Lower leg skin (tissue), 4 donors: ENCODE data around the gene ADARB2. TPM values are rescaled to one million over a fixed set of nuclear protein-coding genes. Genes with fewer than 3 reads are reported as not detected.

Experiments
- DNase-seq, 2 donors: peaks; one replicate each; pipeline ENCODE4 v3.0.0-alpha.2; 2019; ENCODE audit warnings: low spot score in 2 of 2
- H3K4me3 ChIP-seq: fragments of 200-600 bp; sonication (generic); 2 replicates; pipeline ENCODE4 v1.5.1; 2017; ENCODE audit warnings: mild to moderate bottlenecking, low read depth; ENCODE audit not compliant: poor library complexity, severe bottlenecking
- POLR2A ChIP-seq, 2 donors: fragments of 450-650 bp; IDR thresholded peaks; one replicate each; pipeline ENCODE4 v1.6.1; 2016 to 2017; ENCODE audit warnings: antibody characterized with exemption in 2 of 2, mild to moderate bottlenecking in 1 of 2, moderate library complexity in 1 of 2
- WGBS, 2 donors: methylation state at CpG; one replicate each; pipeline ENCODE4 v1.1.5; 2018; 5-methylcytosine and 5-hydroxymethylcytosine counted together
- intact Hi-C: fragments of 100-400 bp; cut with DNase I; formaldehyde crosslinking; loops from one replicate; pipeline ENCODE4 v1.15.0; 2023; ENCODE audit warnings: low total_unique reads
- total RNA-seq, 4 donors: library from RNA; depleted of rRNA; stranded (reverse); fragments of >200 nt; gene quantifications; one replicate each; pipeline ENCODE4 v1.1.0, GENCODE V29; 2016
- TF ChIP-seq, protein P1 (sequence below), 3 donors: fragments of 450-650 bp; IDR thresholded peaks; one replicate each; pipeline ENCODE4 v1.5.1; 2016; ENCODE audit warnings: antibody characterized with exemption in 3 of 3, mild to moderate bottlenecking in 3 of 3, moderate library complexity in 2 of 3

Gene ADARB2
- total RNA-seq, 4 donors from 2014 or later, result 0.72 to 3.6 (median 1.8) TPM

DNA sequence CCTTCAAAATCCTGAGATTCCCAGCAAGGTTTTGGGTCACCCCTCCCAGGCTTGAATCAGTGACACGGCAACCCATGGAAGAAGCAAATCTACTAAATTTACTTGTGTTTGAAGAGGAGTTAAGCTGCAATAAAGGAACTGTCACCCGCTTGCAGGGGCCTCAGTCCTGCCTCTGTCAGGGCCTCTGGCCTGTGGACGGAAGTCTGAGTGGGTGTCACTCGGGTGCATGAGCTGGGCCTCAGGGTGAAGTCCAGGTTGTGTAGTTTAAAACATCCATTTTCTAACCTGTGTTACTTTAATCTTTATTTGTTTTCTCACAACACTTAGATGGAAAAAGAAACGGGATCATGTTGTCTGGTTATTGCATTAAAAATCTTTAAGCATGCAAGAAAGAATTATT, 234.9 kb downstream of the ADARB2 start:
- TF ChIP-seq POLR2A (IDR thresholded peaks at IDR 0.05), result no peak
- TF ChIP-seq, protein P1, sequence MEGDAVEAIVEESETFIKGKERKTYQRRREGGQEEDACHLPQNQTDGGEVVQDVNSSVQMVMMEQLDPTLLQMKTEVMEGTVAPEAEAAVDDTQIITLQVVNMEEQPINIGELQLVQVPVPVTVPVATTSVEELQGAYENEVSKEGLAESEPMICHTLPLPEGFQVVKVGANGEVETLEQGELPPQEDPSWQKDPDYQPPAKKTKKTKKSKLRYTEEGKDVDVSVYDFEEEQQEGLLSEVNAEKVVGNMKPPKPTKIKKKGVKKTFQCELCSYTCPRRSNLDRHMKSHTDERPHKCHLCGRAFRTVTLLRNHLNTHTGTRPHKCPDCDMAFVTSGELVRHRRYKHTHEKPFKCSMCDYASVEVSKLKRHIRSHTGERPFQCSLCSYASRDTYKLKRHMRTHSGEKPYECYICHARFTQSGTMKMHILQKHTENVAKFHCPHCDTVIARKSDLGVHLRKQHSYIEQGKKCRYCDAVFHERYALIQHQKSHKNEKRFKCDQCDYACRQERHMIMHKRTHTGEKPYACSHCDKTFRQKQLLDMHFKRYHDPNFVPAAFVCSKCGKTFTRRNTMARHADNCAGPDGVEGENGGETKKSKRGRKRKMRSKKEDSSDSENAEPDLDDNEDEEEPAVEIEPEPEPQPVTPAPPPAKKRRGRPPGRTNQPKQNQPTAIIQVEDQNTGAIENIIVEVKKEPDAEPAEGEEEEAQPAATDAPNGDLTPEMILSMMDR (IDR thresholded peaks at IDR 0.05), result no peak
- 69 to 84% methylated on average over 5 of the region's 5 CpGs for WGBS, 2 donors
- intact Hi-C loops, result no loop called here
- H3K4me3 ChIP-seq, result no peak overlapping the region
- DNase-seq, result no peak

DNA sequence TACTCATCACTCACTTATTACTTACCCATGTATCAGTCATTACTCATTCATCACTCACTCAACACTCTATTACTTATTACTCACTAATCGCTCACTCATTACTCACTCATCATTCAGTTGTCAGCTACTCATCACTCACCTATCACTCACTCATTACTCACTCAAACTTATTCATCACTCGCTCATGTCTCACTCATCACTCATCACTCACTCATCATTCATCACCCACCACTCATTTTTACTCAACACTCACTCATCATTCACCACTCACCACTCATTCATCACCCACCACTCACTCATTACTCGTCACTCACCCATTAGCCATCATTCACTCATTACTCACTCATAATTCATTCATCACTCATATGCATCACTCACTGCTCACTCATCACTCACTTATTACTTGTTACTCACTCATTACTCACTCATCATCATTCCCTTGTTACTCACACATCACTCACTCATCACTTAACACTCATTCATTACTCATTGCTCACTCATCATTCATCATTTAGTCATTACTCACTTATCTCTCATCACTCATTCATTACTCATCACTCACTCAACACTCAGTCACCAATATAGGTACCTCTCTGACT, 237.9 kb downstream of the ADARB2 start:
- TF ChIP-seq POLR2A (IDR thresholded peaks at IDR 0.05), result no peak
- TF ChIP-seq, protein P1 (IDR thresholded peaks at IDR 0.05), result no peak
- 85 to 89% methylated on average over 3 of the region's 3 CpGs for WGBS, 2 donors
- no peak for DNase-seq
- intact Hi-C loops, result no loop called here
- H3K4me3 ChIP-seq, result no peak overlapping the region

DNA sequence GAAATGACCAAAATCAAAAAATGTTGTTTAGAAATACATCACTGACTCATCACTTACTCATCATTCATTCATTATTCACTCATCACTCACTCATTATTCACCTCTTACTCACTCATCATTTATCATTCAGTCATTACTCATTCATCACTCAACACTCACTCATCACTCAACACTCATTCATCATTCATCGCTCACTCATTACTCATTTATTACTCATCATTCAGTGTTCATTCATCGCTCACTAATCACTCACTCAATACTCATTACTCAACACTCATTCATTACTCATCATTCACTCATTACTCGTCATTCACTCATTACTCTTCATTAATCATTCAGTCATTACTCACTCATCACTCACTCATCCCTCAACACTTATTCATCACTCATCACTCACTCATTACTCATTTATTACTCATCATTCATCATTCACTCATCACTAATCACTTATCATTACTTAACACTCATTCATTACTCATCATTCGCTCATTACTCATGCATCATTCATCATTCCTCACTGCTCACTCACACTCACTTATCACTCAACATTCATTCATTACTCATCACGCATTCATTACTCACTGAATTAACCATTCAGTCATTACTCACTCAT, 238.5 kb downstream of the ADARB2 start:
- WGBS, 2 donors, result 63 to 70% methylated on average over 5 of the region's 5 CpGs
- no peak for DNase-seq
- TF ChIP-seq, protein P1 (IDR thresholded peaks at IDR 0.05), result no peak
- no peak for TF ChIP-seq POLR2A (IDR thresholded peaks at IDR 0.05)

DNA sequence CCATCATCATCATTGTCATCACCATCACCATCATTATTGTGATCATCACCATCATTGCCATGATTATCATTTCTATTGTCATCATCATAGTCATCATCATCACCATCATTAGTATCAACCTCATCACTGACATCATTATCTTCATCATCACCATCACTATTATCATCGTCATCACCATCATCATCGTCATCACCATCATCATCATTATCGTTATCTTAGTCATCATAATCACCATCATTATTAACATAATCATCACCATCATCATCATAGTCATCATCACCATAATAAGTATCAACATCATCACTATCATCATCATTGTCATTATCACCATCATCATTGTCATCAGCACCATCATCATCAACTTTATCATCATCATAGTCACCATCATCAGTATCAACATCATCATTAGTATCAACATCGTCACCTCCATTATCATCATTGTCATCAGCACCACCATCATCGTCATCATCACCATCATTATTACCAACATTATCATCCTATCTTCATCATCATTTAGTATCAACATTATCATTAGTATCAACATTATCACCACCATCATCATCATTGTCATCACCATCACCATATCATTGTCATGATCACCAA, 241.3 kb downstream of the ADARB2 start:
- TF ChIP-seq, protein P1 (IDR thresholded peaks at IDR 0.05), result no peak
- TF ChIP-seq POLR2A (IDR thresholded peaks at IDR 0.05), result no peak
- WGBS, 2 donors, result 95 to 96% methylated on average over 5 of the region's 5 CpGs
- intact Hi-C loops, result no loop called here
- no peak for DNase-seq
- H3K4me3 ChIP-seq, result no peak overlapping the region

More for the DNA sequence above, 238.5 kb downstream of the ADARB2 start:
- intact Hi-C loops, result no loop called here
- no peak overlapping the region for H3K4me3 ChIP-seq

DNA sequence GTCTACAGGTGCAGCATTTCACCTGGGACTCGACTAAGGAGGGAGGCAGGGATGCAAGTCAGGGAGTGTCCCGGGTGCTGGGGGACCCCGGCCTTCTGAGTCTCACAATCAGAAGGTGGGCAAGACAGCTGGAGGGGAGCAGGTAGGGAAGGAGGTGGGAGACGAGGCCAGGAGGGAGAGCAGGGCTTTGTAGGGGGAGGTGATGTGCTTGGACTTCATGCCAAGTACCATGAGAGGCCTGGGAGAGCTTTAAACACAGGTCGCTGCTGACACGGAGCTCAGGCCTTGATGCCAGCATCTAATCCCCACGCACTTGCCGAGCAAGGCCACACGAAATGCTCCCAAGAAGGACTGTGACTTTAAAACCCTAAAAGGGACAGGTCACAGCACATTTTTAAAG, 244.7 kb downstream of the ADARB2 start:
- DNase-seq, result no peak
- no peak overlapping the region for H3K4me3 ChIP-seq
- intact Hi-C loops, result no loop called here
- 85 to 90% methylated on average over 9 of the region's 9 CpGs for WGBS, 2 donors
- no peak for TF ChIP-seq POLR2A (IDR thresholded peaks at IDR 0.05)
- TF ChIP-seq, protein P1 (IDR thresholded peaks at IDR 0.05), result no peak
